ENCODE measurements around the gene ITPK1. TPM values are rescaled to one million over a fixed set of nuclear protein-coding genes. Genes with fewer than 3 reads are reported as not detected.

ITPK1 gene
- total RNA-seq, 2 experiments from 2014 or later, result 78.5 to 83.5 TPM

DNA sequence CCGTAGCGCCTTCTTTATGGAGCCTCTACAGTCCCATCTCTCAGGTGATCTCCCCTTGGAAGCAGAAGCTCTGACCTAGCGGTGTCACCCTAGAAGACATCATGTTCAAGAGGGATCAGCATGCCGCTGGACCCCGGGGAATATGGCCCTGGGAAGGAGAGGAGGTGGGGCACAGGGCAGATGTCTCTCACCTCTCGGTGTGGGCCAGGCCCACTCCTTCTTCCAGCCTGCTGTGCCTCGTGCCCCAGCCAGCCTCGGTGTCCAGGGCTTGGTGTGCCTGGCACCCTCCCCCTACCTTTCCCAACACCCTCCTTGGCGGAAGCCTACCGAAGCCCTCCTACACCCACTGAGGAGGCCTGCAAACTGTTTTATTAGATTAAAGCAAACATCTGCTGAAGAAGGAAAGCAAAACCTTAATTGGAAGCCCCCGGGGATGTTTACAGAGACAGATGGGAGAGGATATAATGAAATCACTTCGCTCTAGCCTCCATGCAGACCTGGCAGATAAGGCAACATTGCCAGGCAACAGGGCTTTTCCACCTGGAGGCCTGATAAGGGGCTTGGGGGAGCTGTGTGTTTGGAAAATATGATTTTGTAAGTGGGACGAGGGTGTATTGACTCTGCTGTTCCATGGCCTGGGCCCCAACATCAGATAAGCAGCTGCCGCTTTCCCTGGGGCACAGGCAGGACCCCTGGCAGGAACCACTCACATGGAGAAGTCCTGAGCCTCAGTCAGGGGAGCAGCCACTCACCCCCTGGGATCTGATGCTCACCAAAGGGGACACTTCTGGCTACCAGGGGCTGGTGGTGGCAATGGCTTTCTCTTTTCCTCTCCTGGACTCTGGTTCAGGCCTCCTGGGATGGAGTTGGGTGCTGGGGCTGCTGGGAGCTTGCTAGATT, 198.4 kb downstream of the ITPK1 start:
- POLR2A ChIA-PET, result no interaction called here

GRCh38 chr14:92916201-92916600, 199.5 kb downstream of the ITPK1 start:
- intact Hi-C loops (cut with micrococcal nuclease), result no loop called here
- Mint-ChIP-seq H3K9me3 (no peaks in the 10 kb centered on the region), H3K4me1 (ENCODE audit: low read depth) (no peaks in the 10 kb centered on the region), H3K36me3 (ENCODE audit: low read depth) (no peaks in the 10 kb centered on the region), H3K27me3 (peaks cover 19% of the 10 kb centered on the region), H3K4me3 (no peak overlapping the region), H3K27ac (no peak overlapping the region)
- ChIA-PET POLR2A (no interaction called here), CTCF (no interaction called here)
- TF ChIP-seq, protein P1, sequence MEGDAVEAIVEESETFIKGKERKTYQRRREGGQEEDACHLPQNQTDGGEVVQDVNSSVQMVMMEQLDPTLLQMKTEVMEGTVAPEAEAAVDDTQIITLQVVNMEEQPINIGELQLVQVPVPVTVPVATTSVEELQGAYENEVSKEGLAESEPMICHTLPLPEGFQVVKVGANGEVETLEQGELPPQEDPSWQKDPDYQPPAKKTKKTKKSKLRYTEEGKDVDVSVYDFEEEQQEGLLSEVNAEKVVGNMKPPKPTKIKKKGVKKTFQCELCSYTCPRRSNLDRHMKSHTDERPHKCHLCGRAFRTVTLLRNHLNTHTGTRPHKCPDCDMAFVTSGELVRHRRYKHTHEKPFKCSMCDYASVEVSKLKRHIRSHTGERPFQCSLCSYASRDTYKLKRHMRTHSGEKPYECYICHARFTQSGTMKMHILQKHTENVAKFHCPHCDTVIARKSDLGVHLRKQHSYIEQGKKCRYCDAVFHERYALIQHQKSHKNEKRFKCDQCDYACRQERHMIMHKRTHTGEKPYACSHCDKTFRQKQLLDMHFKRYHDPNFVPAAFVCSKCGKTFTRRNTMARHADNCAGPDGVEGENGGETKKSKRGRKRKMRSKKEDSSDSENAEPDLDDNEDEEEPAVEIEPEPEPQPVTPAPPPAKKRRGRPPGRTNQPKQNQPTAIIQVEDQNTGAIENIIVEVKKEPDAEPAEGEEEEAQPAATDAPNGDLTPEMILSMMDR (IDR thresholded peaks at IDR 0.05), result no peak
- DNase-seq (no peak), ATAC-seq (no peak)

More for the DNA sequence above, 198.4 kb downstream of the ITPK1 start:
- H3K4me1 Mint-ChIP-seq (ENCODE audit: low read depth), result no peaks in the 10 kb centered on the region
- H3K9me3 Mint-ChIP-seq, result no peaks in the 10 kb centered on the region
- DNase-seq (no peak), ATAC-seq (no peak)
- H3K4me3 Mint-ChIP-seq, result no peak overlapping the region
- no peaks in the 10 kb centered on the region for H3K36me3 Mint-ChIP-seq (ENCODE audit: low read depth)
- H3K27ac Mint-ChIP-seq, result no peak overlapping the region
- intact Hi-C loops (cut with micrococcal nuclease), result no loop called here
- peaks cover 26% of the 10 kb centered on the region for H3K27me3 Mint-ChIP-seq
- TF ChIP-seq, protein P1 (IDR thresholded peaks at IDR 0.05), result no peak
- CTCF ChIA-PET, result no interaction called here

DNA sequence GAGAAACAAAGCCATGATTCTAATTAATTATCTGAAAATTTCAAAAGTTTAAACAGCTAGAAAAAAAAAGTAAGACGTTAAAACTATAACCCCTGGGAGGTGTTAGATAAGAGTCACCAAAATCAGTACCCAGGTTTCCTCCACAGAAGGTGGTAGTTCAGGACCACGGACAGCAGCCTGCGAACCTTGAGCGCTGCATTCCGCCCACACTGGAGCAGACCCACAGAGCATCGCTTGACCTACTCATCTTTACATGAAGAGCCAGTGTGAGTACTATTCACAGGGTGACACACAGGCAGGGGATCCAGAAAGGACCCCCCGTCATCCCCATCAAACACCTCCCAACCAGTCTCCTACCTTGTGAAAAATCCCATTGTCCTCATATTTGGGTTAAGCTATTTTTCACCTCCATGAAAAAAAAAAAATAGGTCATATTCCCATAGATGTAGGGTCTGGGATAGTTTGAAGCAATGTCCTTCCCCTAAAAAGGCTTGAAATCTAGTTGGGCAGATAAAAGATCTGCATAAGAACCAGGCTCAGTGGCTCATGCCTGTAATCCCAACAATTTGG, 201.6 kb downstream of the ITPK1 start:
- DNase-seq (peak; percentile 71), ATAC-seq (peak; percentile 51)
- intact Hi-C loops (cut with micrococcal nuclease), result no loop called here
- Mint-ChIP-seq H3K27me3 (peaks cover 7% of the 10 kb centered on the region), H3K9me3 (no peaks in the 10 kb centered on the region), H3K36me3 (ENCODE audit: low read depth) (no peaks in the 10 kb centered on the region), H3K4me3 (no peak overlapping the region), H3K27ac (no peak overlapping the region), H3K4me1 (ENCODE audit: low read depth) (no peaks in the 10 kb centered on the region)
- POLR2A ChIA-PET, result interaction anchor here (1.7 kb wide), 1 partner anchor 8 kb away, joined by 4 read pairs; the partner anchor contains the start of gene CHGA
- TF ChIP-seq, protein P1 (IDR thresholded peaks at IDR 0.05), result no peak
- CTCF ChIA-PET, result interaction anchor here (1.1 kb wide), 1 partner anchor 9 kb away, joined by 3 read pairs; no protein-coding TSS in a partner anchor

GRCh38 chr14:92907316-92907911, 208.3 kb downstream of the ITPK1 start:
- intact Hi-C loops (cut with micrococcal nuclease), result no loop called here
- Mint-ChIP-seq H3K27ac (no peak overlapping the region), H3K36me3 (ENCODE audit: low read depth) (no peaks in the 10 kb centered on the region), H3K9me3 (no peaks in the 10 kb centered on the region), H3K27me3 (peaks cover 6% of the 10 kb centered on the region), H3K4me3 (no peak overlapping the region), H3K4me1 (ENCODE audit: low read depth) (peaks cover 13% of the 10 kb centered on the region)
- ChIA-PET POLR2A (no interaction called here), CTCF (no interaction called here)
- no peak for DNase-seq
- TF ChIP-seq, protein P1 (IDR thresholded peaks at IDR 0.05), result no peak
- no peak for ATAC-seq

GRCh38 chr14:92906823-92907222, 208.9 kb downstream of the ITPK1 start:
- H3K36me3 Mint-ChIP-seq (ENCODE audit: low read depth), result no peaks in the 10 kb centered on the region
- TF ChIP-seq, protein P1 (IDR thresholded peaks at IDR 0.05), result no peak
- ChIA-PET CTCF (no interaction called here), POLR2A (no interaction called here)
- no peak overlapping the region for H3K4me3 Mint-ChIP-seq
- H3K27me3 Mint-ChIP-seq, result peaks cover 9% of the 10 kb centered on the region
- no peak overlapping the region for H3K27ac Mint-ChIP-seq
- ATAC-seq (no peak), DNase-seq (no peak)
- H3K9me3 Mint-ChIP-seq, result no peaks in the 10 kb centered on the region
- intact Hi-C loops (cut with micrococcal nuclease), result no loop called here
- H3K4me1 Mint-ChIP-seq (ENCODE audit: low read depth), result peaks cover 15% of the 10 kb centered on the region
